GM12874 (cell line): ENCODE data around the gene SLC2A8.

Experiments
- CTCF ChIP-seq: IDR thresholded peaks from 2 replicates; pipeline ENCODE4 v1.5.1; 2011; ENCODE audit warnings: low read depth, mild to moderate bottlenecking, control low read depth, low read length, moderate library complexity; ENCODE audit not compliant: insufficient read depth

Gene SLC2A8

GRCh38 chr9:127358023-127358535 is 38.9 kb upstream of the SLC2A8 start:
- no peak for TF ChIP-seq CTCF

GRCh38 chr9:127358770-127359169 is 38.2 kb upstream of the SLC2A8 start:
- TF ChIP-seq CTCF = no peak

GRCh38 chr9:127360250-127360649 is 36.7 kb upstream of the SLC2A8 start:
- TF ChIP-seq CTCF = no peak

GRCh38 chr9:127360829-127361228 is 36.1 kb upstream of the SLC2A8 start:
- no peak for TF ChIP-seq CTCF

GRCh38 chr9:127361561-127361960 is 35.4 kb upstream of the SLC2A8 start:
- no peak for TF ChIP-seq CTCF

GRCh38 chr9:127362829-127363228 is 34.1 kb upstream of the SLC2A8 start:
- no peak for TF ChIP-seq CTCF

GRCh38 chr9:127365461-127365860 is 31.5 kb upstream of the SLC2A8 start:
- TF ChIP-seq CTCF = no peak
